Measurements from ENCODE around the gene OVOL2.

OVOL2 gene

GRCh38 chr20:18094191-18094590 lies 36.5 kb upstream of the OVOL2 start:
- no peak for TF ChIP-seq EZH2phosphoT487 (IDR thresholded peaks at IDR 0.05; ENCODE audit: borderline replicate concordance, low read length)
- TF ChIP-seq CTCF (IDR thresholded peaks at IDR 0.05; ENCODE audit: low read depth, low read length, poor library complexity, severe bottlenecking), result no peak
- Histone ChIP-seq H4K20me1 (ENCODE audit: control insufficient read depth, insufficient read depth, low read depth, low read length) (no peaks in the 10 kb centered on the region), H3K79me2 (ENCODE audit: control insufficient read depth, low read length) (no peaks in the 10 kb centered on the region), H3K4me2 (ENCODE audit: low read length) (no peak overlapping the region), H3K4me1 (ENCODE audit: control insufficient read depth, low read length) (no peaks in the 10 kb centered on the region), H3K36me3 (ENCODE audit: control insufficient read depth, low read length) (no peaks in the 10 kb centered on the region), H3K4me3 (ENCODE audit: low read length) (no peak overlapping the region), H3K9me2 (replicated peaks; ENCODE audit: control insufficient read depth, low read length) (no peaks in the 10 kb centered on the region), H3K27me3 (ENCODE audit: control insufficient read depth, low read length) (no peaks in the 10 kb centered on the region), H3F3A (ENCODE audit: control insufficient read depth, insufficient read depth) (no peaks in the 10 kb centered on the region), H3K9me3 (ENCODE audit: control insufficient read depth, insufficient read depth, low read length) (no peaks in the 10 kb centered on the region), H3K27ac (ENCODE audit: low read depth, low read length) (no peak overlapping the region)

DNA sequence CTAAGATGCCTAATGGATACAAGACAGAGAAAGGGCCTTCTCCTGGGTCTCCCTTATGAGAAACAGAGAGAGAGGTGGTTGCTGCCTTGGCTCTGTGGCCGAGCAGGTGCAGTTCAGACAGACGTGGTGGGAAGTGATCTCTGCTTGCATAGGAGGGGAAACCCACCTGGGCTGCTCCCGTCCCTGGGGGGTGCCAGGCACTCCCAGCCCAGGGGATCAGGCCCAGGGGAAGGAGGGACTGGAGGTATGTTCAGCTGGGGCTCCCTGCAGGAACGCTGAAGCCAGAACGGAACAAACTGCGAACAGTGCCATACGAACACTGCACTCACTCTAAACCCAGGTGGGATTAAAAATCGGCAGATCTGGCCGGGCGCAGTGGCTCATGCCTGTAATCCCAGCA lies 35.7 kb upstream of the OVOL2 start:
- H4K20me1 ChIP-seq (ENCODE audit: control insufficient read depth, insufficient read depth, low read depth, low read length), result no peaks in the 10 kb centered on the region
- no peaks in the 10 kb centered on the region for H3K9me3 ChIP-seq (ENCODE audit: control insufficient read depth, insufficient read depth, low read length)
- no peak overlapping the region for H3K4me3 ChIP-seq (ENCODE audit: low read length)
- no peaks in the 10 kb centered on the region for H3K4me1 ChIP-seq (ENCODE audit: control insufficient read depth, low read length)
- H3K27ac ChIP-seq (ENCODE audit: low read depth, low read length), result no peak overlapping the region
- H3K79me2 ChIP-seq (ENCODE audit: control insufficient read depth, low read length), result no peaks in the 10 kb centered on the region
- H3K4me2 ChIP-seq (ENCODE audit: low read length), result no peak overlapping the region
- H3F3A ChIP-seq (ENCODE audit: control insufficient read depth, insufficient read depth), result no peaks in the 10 kb centered on the region
- H3K9me2 ChIP-seq (replicated peaks; ENCODE audit: control insufficient read depth, low read length), result no peaks in the 10 kb centered on the region
- no peak for TF ChIP-seq EZH2phosphoT487 (IDR thresholded peaks at IDR 0.05; ENCODE audit: borderline replicate concordance, low read length)
- no peak for TF ChIP-seq CTCF (IDR thresholded peaks at IDR 0.05; ENCODE audit: low read depth, low read length, poor library complexity, severe bottlenecking)
- no peaks in the 10 kb centered on the region for H3K36me3 ChIP-seq (ENCODE audit: control insufficient read depth, low read length)
- no peaks in the 10 kb centered on the region for H3K27me3 ChIP-seq (ENCODE audit: control insufficient read depth, low read length)

GRCh38 chr20:18092890-18093289 lies 35.2 kb upstream of the OVOL2 start:
- Histone ChIP-seq H4K20me1 (ENCODE audit: control insufficient read depth, insufficient read depth, low read depth, low read length) (no peaks in the 10 kb centered on the region), H3K9me2 (replicated peaks; ENCODE audit: control insufficient read depth, low read length) (no peaks in the 10 kb centered on the region), H3K4me1 (ENCODE audit: control insufficient read depth, low read length) (no peaks in the 10 kb centered on the region), H3K27me3 (ENCODE audit: control insufficient read depth, low read length) (no peaks in the 10 kb centered on the region), H3K9me3 (ENCODE audit: control insufficient read depth, insufficient read depth, low read length) (no peaks in the 10 kb centered on the region), H3K36me3 (ENCODE audit: control insufficient read depth, low read length) (no peaks in the 10 kb centered on the region), H3K27ac (ENCODE audit: low read depth, low read length) (no peak overlapping the region), H3K4me3 (ENCODE audit: low read length) (no peak overlapping the region), H3K4me2 (ENCODE audit: low read length) (no peak overlapping the region), H3F3A (ENCODE audit: control insufficient read depth, insufficient read depth) (no peaks in the 10 kb centered on the region), H3K79me2 (ENCODE audit: control insufficient read depth, low read length) (no peaks in the 10 kb centered on the region)
- TF ChIP-seq CTCF (IDR thresholded peaks at IDR 0.05; ENCODE audit: low read depth, low read length, poor library complexity, severe bottlenecking) (no peak), EZH2phosphoT487 (IDR thresholded peaks at IDR 0.05; ENCODE audit: borderline replicate concordance, low read length) (no peak)

DNA sequence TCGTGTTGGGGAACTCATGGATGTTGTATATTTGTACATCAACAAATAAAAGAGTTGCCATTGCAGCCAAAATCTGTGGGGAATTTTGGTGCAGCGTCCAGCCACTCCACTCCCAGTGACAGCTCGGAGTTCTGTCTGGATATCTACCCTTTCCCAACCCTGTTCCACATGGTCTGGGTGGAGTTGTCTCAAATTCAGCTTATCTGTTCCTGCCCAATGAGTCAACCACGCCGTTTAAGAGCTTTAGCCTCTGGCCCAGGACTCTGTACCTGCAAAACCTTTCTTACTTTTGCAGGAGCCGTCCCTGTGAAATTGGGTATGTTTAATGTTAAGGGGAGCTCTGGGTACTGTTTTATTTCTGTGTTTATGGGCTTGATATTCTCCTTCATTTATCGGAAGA lies 33.9 kb upstream of the OVOL2 start:
- Histone ChIP-seq H4K20me1 (ENCODE audit: control insufficient read depth, insufficient read depth, low read depth, low read length) (no peaks in the 10 kb centered on the region), H3F3A (ENCODE audit: control insufficient read depth, insufficient read depth) (no peaks in the 10 kb centered on the region), H3K4me3 (ENCODE audit: low read length) (no peak overlapping the region), H3K27ac (ENCODE audit: low read depth, low read length) (no peak overlapping the region), H3K36me3 (ENCODE audit: control insufficient read depth, low read length) (no peaks in the 10 kb centered on the region), H3K9me2 (replicated peaks; ENCODE audit: control insufficient read depth, low read length) (no peaks in the 10 kb centered on the region), H3K27me3 (ENCODE audit: control insufficient read depth, low read length) (no peaks in the 10 kb centered on the region), H3K4me1 (ENCODE audit: control insufficient read depth, low read length) (no peaks in the 10 kb centered on the region), H3K79me2 (ENCODE audit: control insufficient read depth, low read length) (no peaks in the 10 kb centered on the region), H3K4me2 (ENCODE audit: low read length) (no peak overlapping the region), H3K9me3 (ENCODE audit: control insufficient read depth, insufficient read depth, low read length) (no peaks in the 10 kb centered on the region)
- TF ChIP-seq CTCF (IDR thresholded peaks at IDR 0.05; ENCODE audit: low read depth, low read length, poor library complexity, severe bottlenecking), result no peak

All from DOHH2 (cell line).